CD4-positive, alpha-beta T cell (primary cell): Measurements from ENCODE around the gene FAM50A. TPM values are rescaled to one million over a fixed set of nuclear protein-coding genes. Genes with fewer than 3 reads are reported as not detected.

Source experiments
- ATAC-seq: fragments of 200-7000 bp; cut with Tn5 transposase; one replicate; pipeline ENCODE4 v1.10.0; 2022; ENCODE audit warnings: mild to moderate bottlenecking; ENCODE audit not compliant: poor library complexity
- CTCF ChIA-PET: fragments of 350-600 bp; sonication (Branson Sonifier 250); formaldehyde crosslinking; loops from one replicate; lab custom pipeline; 2021; ENCODE audit warnings: antibody characterized with exemption, inconsistent platforms; lab: Charles Lee
- POLR2A ChIA-PET: fragments of 350-600 bp; sonication (Branson Sonifier 250); formaldehyde crosslinking; loops from one replicate; lab custom pipeline; 2021; ENCODE audit warnings: antibody characterized with exemption, inconsistent platforms; lab: Charles Lee
- DNase-seq, 14 experiments: peaks; one replicate each; pipeline ENCODE4 v3.0.0-alpha.2; 2013 to 2020; ENCODE audit warnings: mixed read lengths in 2 of 14
- H3K27ac ChIP-seq, 2 donors: one replicate each; pipeline versions ENCODE4 v1.5.1 to v1.7.0; 2013; ENCODE audit warnings: low read length in 2 of 2, low read depth in 1 of 2, mild to moderate bottlenecking in 1 of 2
- H3K27me3 ChIP-seq, 2 experiments: 1 replicate in 1 of 2; 2 replicates in 1 of 2; pipeline versions ENCODE4 v1.6.1 to v1.7.0; 2013; ENCODE audit warnings: low read length in 2 of 2, control low read depth in 1 of 2, mild to moderate bottlenecking in 1 of 2, moderate library complexity in 1 of 2; ENCODE audit not compliant: insufficient read depth in 2 of 2, control insufficient read depth in 1 of 2
- H3K36me3 ChIP-seq: one replicate; pipeline ENCODE4 v1.6.1; 2013; ENCODE audit warnings: low read length, control low read depth; ENCODE audit not compliant: insufficient read depth
- H3K4me1 ChIP-seq: one replicate; pipeline ENCODE4 v1.6.1; 2013; ENCODE audit warnings: low read length, control low read depth; ENCODE audit not compliant: insufficient read depth
- H3K4me3 ChIP-seq: one replicate; pipeline ENCODE4 v1.5.1; 2013; ENCODE audit warnings: mild to moderate bottlenecking, low read length, moderate library complexity
- H3K9me3 ChIP-seq, 2 experiments: 1 replicate in 1 of 2; 2 replicates in 1 of 2; pipeline versions ENCODE4 v1.6.1 to v1.7.0; 2013; ENCODE audit warnings: low read length in 2 of 2, mild to moderate bottlenecking in 2 of 2, control low read depth in 1 of 2, moderate library complexity in 1 of 2; ENCODE audit not compliant: control insufficient read depth in 1 of 2, insufficient read depth in 1 of 2
- H3K27ac Mint-ChIP-seq: one replicate; pipeline ENCODE4 v1.8.0; 2020; ENCODE audit warnings: mixed read lengths
- H3K27me3 Mint-ChIP-seq: one replicate; pipeline ENCODE4 v1.8.0; 2021; ENCODE audit warnings: mixed read lengths
- H3K36me3 Mint-ChIP-seq: one replicate; pipeline ENCODE4 v1.8.0; 2021; ENCODE audit warnings: low read depth, mixed read lengths
- H3K4me1 Mint-ChIP-seq: one replicate; pipeline ENCODE4 v1.8.0; 2021; ENCODE audit warnings: low read depth, mixed read lengths
- H3K4me3 Mint-ChIP-seq: one replicate; pipeline ENCODE4 v1.8.0; 2020; ENCODE audit warnings: mild to moderate bottlenecking, mixed read lengths
- H3K9me3 Mint-ChIP-seq: one replicate; pipeline ENCODE4 v1.8.0; 2020; ENCODE audit warnings: mixed read lengths
- CTCF ChIP-seq: fragments of 200-600 bp; IDR thresholded peaks from one replicate; pipeline ENCODE4 v1.8.0; 2022; ENCODE audit warnings: antibody characterized with exemption, mild to moderate bottlenecking
- intact Hi-C, 2 experiments: fragments of 100-400 bp; cut with DNase I in 1 of 2; cut with micrococcal nuclease in 1 of 2; formaldehyde crosslinking; loops; one replicate each; pipeline versions ENCODE4 v1.15.1 to v1.9.0; 2023 to 2025; cut with DNase I, micrococcal nuclease
- total RNA-seq, 174 experiments: library from RNA in 2 of 174; stranded (reverse) in 2 of 174; gene quantifications; one replicate each; pipeline ENCODE4 v1.2.3 and lab custom pipeline; 2021 to 2026

The FAM50A gene
- total RNA-seq, 2 experiments from 2014 or later: 42.3 to 49.4 TPM

GRCh38 chrX:154471839-154472684 lies 28.1 kb downstream of the FAM50A start:
- ChIA-PET POLR2A (no interaction called here), CTCF (no interaction called here)
- intact Hi-C loops: no loop called here
- H3K36me3 ChIP-seq: peaks cover 26% of the 10 kb centered on the region
- TF ChIP-seq CTCF: no peak
- H3K27ac Mint-ChIP-seq: no peak overlapping the region
- no peaks in the 10 kb centered on the region for H3K27me3 Mint-ChIP-seq
- peak in 1 of 14 experiments; percentile 8 for DNase-seq
- no peak overlapping the region for H3K27ac ChIP-seq
- no peaks in the 10 kb centered on the region for H3K9me3 ChIP-seq
- H3K4me3 Mint-ChIP-seq: no peak overlapping the region
- peaks cover 19% of the 10 kb centered on the region for H3K36me3 Mint-ChIP-seq
- ATAC-seq: no peak
- H3K4me3 ChIP-seq: no peak overlapping the region
- H3K4me1 ChIP-seq: peaks cover 5% of the 10 kb centered on the region
- H3K9me3 Mint-ChIP-seq: no peaks in the 10 kb centered on the region
- peaks cover 6% of the 10 kb centered on the region for H3K4me1 Mint-ChIP-seq
- H3K27me3 ChIP-seq: no peaks in the 10 kb centered on the region

- POLR2A ChIA-PET: no interaction called here
- H3K27ac Mint-ChIP-seq: no peak overlapping the region
Observed at GRCh38 chrX:154472685-154473632, 29.0 kb downstream of the FAM50A start.

More at GRCh38 chrX:154472685-154473632, 29.0 kb downstream of the FAM50A start:
- intact Hi-C loops: no loop called here
- H3K36me3 Mint-ChIP-seq: peaks cover 19% of the 10 kb centered on the region
- H3K27me3 Mint-ChIP-seq: no peaks in the 10 kb centered on the region
- Histone ChIP-seq H3K9me3 (no peaks in the 10 kb centered on the region), H3K36me3 (peaks cover 20% of the 10 kb centered on the region), H3K4me1 (peaks cover 12% of the 10 kb centered on the region), H3K4me3 (no peak overlapping the region), H3K27ac (no peak overlapping the region), H3K27me3 (no peaks in the 10 kb centered on the region)
- peaks cover 14% of the 10 kb centered on the region for H3K4me1 Mint-ChIP-seq
- CTCF ChIA-PET: no interaction called here
- H3K4me3 Mint-ChIP-seq: no peak overlapping the region
- no peak for TF ChIP-seq CTCF
- DNase-seq (peak in 1 of 14 experiments; percentile 15), ATAC-seq (no peak)
- H3K9me3 Mint-ChIP-seq: no peaks in the 10 kb centered on the region
